GM18858 (cell line): Measurements from ENCODE around the gene FGF16.
"Not testable (repeated sequence)": the region's sequence is repeated elsewhere in the genome, so short reads cannot be mapped to it uniquely, and the experiment has no call there.

ENCODE experiments used
- ATAC-seq: cut with Tn5 transposase; IDR thresholded peaks from one replicate; pipeline ENCODE4 v1.9.1; 2021; ENCODE audit not compliant: unreplicated experiment

Gene FGF16

DNA sequence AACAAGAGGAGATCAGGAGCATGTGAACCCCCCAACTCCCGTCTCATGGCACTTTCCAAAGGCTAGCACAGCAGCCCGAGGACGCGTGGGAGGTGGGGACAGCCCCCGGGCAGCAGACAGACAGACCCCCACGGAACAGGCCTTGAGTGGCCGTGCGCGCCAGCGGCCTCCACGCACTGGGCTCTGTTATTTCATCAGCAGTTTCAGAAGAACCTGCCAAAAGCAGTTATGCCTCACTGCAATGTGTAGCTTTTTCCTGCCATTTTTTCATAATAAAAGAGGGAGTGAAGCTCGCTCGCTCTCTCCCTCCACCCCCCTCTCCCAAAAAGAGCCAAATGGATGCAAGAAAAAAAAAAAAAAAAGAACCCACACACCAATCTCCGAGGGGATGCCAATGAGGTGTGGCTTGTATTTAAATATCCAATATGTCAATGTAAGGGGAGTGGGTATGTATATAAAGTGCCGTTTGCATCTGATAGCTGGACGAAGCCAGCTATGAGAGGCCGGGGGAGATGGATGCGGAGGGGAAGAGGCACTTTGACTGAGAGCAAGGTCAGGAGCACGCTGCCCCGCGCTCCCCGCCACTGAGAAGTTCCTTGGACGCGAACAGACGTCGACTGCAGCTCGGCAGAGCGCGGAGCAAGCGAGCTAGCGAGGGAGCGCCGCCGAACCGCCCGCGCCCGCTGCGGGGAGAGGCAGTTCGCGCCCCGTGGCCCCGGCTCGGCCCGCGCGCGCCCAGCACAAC lies at the start of gene FGF16:
TSS of gene FGF16 (plus strand) at position 482 of the 745 bp plus-strand sequence. CDS start 286 bp downstream, outside the sequence.
- no peak for ATAC-seq

DNA sequence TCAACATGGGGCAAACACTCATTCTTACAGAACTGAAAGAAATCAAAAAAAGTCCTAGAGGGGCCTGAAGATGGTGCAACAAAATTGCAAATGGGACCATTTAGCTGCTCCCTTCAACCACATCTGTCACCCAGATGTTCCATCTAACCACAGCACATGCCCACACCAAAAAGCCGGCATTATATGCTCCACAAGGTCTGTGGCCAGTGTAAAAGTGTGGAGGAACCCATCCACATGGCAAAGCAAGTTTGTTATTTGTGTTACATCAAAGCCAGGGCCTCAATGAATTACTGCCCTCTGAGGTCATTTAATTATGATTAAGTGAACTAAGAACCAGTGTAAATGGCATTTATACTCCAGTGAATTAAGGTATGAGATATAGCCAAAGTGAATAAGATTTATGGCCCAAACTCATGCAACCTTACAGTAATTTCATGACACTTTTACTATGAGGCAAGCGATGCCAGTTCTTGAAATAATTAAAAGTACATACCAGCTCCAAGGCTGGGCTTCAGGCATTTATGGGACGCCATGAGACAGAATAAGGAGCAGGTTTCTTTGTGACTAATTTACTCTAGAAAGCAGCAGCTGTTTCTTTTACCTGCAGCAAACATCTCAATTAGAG lies 48.7 kb upstream of the FGF16 start:
- no peak for ATAC-seq

DNA sequence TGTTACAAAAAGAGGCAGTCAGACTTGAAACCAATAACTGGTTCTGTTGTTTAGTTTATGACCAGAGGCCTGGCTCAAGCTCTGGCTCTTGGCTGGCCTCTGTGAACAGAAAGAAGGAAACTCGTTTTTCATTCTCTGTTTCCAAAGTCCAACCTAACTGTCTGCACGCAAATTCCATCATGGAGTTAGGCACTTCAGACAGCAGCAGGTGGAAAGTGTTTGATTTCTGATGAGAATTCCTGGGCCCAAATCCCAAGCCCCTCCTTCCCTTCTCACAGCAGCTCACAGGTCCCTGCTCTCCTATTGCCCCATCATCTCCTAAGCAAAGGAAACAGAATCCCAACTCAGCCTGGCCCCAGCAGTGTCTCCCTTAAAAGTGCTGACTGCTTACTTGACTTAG lies 42.8 kb upstream of the FGF16 start:
- ATAC-seq, result no peak

DNA sequence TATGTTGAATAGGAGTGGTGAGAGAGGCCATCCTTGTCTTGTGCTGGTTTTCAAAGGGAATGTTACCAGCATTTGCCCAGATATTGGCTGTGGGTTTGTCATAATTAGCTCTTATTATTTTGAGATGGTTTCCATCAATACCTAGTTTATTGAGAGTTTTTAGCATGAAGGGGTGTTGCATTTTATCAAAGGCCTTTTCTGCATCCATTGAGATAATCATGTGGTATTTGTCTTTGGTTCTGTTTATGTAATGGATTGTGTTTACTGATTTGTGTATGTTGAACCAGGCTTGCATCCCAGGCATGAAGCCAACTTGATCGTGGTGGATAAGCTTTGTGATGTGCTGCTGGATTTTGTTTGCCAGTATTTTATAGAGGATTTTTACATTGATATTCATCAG lies 39.4 kb upstream of the FGF16 start:
- ATAC-seq, result not testable (repeated sequence)

DNA sequence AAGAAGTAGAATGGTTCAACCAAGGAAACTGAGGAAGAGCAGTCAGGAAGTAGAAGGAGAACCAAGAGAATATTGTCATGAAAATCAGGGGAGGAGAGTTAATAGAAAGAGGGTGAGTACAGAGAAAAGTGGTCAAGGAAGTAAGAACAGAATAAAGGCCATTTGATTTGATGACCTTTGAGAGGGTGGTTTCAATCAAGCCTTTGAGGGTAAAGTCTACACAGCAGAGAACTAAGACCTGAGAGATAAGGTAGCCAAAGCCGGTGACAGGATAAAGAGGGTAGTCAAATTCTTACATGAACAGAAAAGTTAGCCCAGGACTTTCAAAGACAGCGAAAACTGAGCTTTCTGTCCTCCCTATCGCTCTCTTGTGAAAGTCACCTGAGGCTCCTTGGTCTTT lies 34.6 kb upstream of the FGF16 start:
- no peak for ATAC-seq

DNA sequence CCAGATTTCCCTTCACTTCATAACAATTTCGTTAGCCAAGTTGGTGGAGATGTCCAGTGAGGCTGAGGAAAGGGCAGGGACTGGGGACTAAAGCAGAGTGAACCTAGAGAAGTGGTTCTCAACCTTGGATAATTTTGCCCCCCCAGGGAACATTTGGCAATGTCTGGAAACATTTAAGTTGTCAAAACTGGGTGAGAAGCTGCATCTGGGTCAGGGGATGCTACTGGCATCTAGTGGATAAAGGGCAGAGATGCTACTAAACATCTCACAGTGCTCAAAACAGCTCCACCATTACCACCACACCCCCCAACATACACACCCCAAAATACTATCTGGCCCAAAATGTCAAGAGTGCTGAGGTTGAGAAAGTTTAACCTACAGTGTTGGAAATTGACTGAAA lies 32.0 kb upstream of the FGF16 start:
- ATAC-seq, result no peak

DNA sequence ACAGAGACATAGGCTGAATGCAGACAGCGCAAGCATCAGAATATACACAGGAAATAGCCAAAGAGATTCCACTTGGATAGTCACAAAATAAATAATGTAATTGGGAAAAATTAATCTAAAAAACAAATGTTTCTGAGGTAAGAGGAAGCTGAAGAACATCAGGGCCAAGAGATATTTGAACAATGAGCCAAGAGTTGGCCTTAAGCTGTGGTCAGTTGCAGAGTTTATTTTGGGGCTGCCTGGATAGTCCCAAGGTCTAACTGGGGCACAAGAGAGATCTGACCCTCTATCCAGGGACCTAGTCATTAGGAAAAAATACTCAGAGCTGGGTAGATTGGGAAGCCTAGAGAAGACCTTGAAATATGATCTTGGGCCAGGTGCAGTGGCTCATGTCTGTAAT lies 31.3 kb upstream of the FGF16 start:
- ATAC-seq, result no peak

DNA sequence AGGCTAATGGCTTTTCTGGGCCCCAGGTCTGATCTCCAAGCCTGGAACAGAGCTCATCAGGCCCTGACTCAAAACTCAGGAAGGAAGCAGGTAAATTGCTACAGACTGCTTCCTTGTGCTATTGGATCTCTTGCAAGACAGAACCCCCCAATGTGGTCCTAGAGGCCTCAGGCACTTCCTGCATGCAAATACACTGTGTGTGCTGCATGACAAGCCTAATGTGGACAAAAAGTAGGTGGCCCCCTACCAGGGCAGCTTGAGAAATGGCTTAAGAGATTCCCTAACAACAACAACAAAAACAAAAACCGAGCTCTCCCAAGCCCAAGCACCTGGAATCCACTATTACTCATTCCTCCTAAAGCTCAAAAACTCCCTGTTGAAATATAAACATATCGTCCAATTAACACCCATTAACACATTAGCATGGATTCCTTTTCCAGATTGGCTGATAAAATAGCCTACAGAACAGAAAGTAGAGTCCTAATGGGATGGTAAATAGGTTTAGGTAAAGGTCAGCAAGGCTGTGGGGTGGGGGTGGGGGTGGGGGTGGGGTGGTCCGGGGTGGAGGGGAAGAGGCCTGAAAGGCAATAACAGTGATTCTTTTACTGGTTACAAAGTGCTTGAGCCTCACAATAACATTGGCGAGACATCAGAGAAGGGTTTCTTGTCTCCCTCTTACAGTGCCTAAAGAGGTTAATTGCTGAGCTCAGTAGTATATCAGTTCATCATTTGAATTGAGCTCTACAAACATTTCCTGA lies 24.1 kb upstream of the FGF16 start:
- no peak for ATAC-seq

DNA sequence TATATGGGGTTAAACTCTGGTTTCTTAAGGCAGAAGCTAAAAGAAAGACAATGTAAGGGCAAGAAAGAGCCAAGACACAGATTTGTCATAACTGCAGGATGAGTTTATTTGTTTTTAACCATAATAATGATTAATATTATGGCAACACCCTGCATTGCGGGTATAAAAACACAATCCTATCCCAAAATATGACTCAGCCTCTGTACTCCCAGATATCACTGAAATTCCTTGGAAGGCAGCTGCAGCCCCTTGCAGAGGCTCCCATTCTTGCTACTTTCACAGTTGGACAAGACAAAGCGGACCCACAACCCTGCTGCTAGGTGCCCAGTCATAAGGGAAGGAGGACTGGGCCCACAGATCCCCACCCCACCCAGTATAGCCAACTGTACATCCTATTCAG lies 20.4 kb upstream of the FGF16 start:
- no peak for ATAC-seq

DNA sequence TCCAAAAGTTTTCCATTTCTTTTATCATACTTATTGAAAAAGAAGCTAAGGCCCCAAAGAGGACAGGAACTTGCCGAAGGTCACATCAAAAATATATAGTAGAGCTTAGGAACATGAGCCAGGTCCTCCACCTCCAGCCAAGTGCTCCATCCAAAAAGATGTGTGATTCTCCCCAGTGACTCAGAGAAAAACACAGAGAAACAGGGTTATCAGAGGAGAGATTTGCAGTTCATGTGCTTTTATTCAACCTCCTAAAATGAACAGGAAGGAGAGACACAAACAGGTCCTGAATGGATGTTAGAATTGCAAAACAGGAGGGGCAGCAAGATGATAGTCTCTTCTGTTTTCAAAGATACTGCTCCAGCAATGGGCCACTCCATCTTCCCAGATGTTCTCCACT lies 19.6 kb upstream of the FGF16 start:
- no peak for ATAC-seq

DNA sequence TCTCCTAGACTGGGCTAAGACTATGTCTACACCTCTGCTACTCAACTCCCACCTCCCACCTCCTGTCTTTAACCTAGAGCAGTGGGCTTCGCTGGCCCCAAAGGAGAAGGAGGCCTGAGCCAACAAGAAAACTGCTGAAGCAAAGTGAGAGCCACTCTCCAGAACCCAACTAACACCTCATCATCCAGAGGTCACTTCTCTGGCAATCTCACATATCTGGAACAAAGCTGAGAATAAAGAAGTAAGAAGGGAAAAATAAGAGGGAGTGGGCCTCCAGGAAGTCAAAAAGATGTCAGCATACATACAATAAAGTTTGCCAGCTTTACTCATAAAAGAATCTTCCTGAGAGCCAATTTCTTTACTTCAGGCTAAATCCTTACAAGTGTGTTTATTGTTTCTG lies 18.6 kb upstream of the FGF16 start:
- ATAC-seq, result no peak

DNA sequence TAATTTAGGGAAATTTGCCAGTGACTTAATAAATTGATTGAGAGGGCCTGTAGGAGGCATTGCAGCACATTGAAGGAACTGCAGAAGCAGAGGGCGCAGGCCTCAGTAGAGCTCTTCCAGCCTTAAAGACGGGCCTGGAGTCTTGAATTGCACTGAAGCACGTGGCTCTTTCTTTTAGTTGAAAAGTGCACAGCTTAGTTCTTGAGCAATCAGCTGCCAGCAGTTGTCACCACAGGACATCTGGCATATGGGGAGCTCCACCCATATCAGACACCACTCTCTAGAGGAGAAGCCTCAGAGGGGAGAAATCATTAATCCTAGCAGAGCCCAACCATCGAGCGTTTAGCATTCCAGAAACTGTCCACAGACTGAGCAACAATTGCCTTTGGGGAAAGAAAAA lies 16.0 kb upstream of the FGF16 start:
- no peak for ATAC-seq

DNA sequence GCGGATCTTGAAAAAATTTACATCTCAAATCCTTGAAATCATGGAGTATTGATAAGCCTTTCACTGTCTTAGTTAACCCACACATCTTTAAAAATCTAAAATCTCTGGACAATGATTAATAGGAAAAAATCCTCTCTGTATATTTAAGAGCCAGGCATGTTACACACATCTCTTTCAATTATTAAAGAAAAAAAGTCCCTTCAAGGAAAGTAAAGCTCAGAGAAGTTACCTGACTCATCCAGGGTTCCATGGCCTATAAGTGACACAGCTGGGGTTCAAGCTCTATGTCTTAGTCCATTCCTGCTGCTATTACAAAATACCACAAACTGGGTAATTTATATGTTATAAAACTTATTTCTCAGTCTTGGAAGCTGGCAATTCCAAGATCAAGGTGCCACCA lies 14.2 kb upstream of the FGF16 start:
- ATAC-seq, result no peak

DNA sequence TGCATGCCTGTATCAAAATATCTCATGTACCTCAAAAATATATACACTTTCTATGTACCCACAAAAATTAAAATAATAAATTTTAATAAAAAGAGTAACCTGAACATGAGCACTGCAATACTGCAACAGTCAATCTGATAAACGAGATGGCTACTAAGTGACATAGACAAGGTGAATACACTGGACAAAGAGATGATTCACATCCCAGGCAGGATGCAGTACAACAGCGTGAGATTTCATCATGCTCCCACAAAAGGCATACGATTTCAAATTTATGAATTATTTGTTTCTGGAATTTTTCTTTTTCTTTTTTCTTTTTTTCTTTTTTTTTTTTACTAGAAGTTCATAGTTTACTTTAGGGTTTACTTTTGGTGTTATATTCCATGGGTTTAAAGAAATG lies 12.2 kb upstream of the FGF16 start:
- ATAC-seq, result no peak

DNA sequence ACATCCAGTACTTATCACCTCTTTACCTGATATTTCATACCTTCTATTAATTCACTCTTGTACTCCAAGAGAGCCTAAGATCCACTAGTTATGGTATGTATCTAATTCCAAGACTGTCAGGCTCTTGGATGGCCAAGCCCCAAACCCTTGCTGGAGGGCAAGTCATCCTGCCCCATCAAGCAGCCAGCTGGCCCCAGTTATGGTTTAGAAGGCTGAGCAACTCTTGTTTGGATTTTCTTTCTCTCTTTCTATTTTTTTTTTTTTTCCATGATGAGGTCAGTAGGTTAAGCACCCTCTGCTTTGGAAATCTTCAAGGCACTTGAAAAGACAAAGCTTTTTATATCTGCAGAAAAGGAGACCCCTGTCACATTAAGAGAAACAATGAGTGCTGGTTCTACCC lies 10.9 kb upstream of the FGF16 start:
- ATAC-seq, result no peak

DNA sequence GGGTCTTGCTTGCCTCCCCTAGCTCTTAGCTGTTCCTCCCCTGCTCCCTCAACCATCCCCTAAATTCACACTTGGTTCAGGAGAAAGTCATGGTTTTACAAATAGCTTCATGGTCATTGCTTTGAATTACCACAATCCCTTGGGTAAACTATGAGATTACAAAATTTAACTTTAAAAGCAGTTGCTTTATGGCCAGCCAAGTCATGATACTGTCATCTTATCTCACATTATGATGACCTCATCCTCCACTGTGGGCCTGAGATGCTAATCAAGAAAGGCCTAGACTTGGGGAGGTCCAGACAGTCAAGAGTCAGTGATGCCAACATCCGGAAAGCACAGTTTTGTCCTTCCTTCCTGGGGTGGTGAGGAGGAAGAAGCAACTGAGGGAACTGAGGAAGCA lies 10.5 kb upstream of the FGF16 start:
- ATAC-seq, result no peak

DNA sequence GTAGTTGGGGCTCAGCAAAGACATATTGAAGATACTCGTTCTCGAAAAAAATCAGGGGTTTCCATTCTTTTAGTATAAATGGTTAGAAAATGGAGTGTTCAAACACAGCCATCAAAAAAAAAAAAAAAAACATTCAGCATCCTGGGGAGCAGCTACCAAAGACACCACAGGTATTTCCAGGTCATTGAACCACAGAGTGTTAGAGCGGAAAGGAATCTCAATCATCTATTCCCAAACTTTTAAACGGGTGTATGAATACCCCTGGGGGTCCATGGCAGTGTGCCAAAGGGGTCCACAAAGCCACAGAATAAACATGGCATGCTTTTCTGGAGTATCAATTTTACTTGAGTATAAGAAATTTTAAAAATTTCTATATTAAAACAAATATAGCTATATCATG lies 6.9 kb upstream of the FGF16 start:
- ATAC-seq, result no peak

DNA sequence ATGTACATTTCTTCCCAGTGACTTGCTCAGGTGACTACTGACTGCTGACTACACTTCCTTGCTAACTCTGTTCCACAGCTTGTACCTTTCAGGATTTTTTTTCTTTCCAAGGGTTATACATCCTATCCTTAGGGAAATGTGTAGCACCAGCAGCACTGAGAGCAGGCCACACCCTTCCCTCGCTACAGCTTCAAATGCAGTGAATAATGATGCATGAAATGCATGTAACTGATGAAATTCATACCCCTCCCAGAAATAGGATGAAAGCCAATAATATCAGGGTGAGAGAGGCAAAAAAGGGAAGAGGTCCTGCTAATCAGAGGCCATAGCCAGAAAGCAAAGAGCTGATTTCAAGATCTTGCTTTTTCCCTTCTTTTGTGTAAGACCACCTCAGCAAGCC lies 6.2 kb upstream of the FGF16 start:
- ATAC-seq, result no peak

DNA sequence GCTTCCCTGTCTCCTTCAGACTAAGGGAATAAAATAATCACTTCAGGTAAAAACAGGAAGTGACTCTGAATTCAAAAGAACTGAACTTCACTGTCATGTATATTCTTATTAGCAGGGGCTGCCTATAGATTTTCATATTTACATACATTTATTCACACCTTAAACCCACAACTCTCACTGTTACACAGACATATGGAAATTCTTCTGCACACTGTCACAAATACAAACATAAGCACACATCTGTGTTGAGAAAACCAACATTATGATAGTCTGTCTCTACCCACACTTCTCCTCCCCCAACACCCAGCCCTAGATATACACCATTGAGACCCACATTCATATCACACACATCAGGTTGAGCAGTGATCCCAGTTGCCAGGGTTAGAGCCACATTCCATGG lies 5.7 kb upstream of the FGF16 start:
- no peak for ATAC-seq

DNA sequence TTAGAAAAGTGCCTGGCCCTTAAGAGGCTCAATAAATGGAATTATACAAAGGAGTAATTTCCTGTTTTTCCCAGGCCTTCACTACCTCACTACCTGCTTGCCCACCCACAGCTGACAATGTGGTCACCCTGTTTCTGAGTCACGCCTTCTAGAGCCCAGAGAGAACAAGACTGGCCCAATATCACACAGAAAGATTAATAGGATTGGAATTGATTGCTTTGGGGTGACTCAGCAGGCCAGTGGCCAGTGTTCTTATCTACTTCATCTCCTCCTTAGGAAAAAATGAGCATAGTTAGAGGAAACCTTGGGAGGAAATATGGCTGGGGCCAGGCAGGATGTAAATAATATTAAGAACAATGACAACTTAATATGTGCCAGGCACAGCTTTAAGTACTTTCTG lies 4.5 kb upstream of the FGF16 start:
- ATAC-seq, result no peak

DNA sequence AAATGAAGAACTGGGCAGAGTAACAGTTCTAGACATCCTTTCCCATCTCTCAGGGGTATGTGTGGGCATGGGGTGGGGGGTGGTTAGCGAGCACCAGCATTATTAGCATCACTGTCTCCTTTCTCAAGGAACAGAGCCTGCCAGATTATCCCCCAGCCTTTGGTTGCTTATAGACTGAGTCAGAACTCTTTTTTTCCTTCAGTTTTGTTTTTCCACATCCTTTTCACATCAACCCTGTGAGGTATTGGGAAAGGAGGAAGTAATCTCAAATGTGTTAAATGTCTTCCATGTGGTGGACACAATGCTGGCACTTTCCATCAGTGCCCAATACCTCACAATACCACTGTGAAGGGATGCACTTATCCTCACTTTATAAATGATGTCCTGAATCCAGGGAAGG lies 3.1 kb upstream of the FGF16 start:
- no peak for ATAC-seq

DNA sequence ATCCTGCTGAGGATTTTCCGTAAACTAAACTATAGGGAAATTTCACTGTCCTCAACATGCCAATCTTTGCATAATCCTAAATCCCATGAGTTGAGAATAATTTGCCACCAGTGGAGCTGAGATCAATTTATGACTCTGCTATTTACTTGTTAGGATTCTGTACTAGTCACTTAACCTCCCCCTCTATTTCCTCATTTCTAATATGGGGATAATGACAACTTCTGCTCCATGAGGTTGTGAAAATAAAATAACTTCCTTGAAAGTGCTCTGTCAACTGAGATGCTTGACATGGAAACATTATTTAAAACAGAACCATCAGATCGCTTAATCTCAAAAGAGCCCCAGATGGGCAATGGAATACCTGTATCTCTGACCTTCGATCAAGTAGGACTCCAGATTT lies 2.6 kb upstream of the FGF16 start:
- ATAC-seq, result no peak
